Breast epithelium (tissue), 4 donors: ENCODE results near the gene NEMP1. TPM values are rescaled to one million over a fixed set of nuclear protein-coding genes. Genes with fewer than 3 reads are reported as not detected.

Source experiments
- DNase-seq, 2 donors: peaks; one replicate each; pipeline ENCODE4 v3.0.0-alpha.2; 2019; ENCODE audit warnings: low spot score in 2 of 2
- H3K27ac ChIP-seq, 2 donors: fragments of 200-600 bp; sonication (generic) in 1 of 2; one replicate each; pipeline ENCODE4 v1.5.1; 2016 to 2019; ENCODE audit warnings: mild to moderate bottlenecking in 1 of 2
- H3K27me3 ChIP-seq, 2 donors: fragments of 200-600 bp; sonication (generic) in 1 of 2; one replicate each; pipeline versions ENCODE4 v1.5.1 to v1.6.0; 2017 to 2019; ENCODE audit warnings: control low read depth in 1 of 2, mild to moderate bottlenecking in 1 of 2
- H3K36me3 ChIP-seq: fragments of 200-600 bp; one replicate; pipeline ENCODE4 v1.5.1; 2019
- H3K4me1 ChIP-seq, 2 donors: fragments of 200-600 bp; sonication (generic); one replicate each; pipeline ENCODE4 v1.5.1; 2016 to 2019; ENCODE audit warnings: control low read depth in 1 of 2
- H3K4me3 ChIP-seq, 3 donors: fragments of 200-600 bp; sonication (generic); 1 replicate in 2 of 3; 2 replicates in 1 of 3; pipeline ENCODE4 v1.5.1; 2016 to 2019; ENCODE audit warnings: mild to moderate bottlenecking in 3 of 3, moderate library complexity in 2 of 3
- H3K9me3 ChIP-seq, 2 donors: fragments of 200-600 bp; sonication (generic) in 1 of 2; one replicate each; pipeline ENCODE4 v1.5.1; 2016 to 2019; ENCODE audit warnings: control low read depth in 1 of 2
- CTCF ChIP-seq, 3 donors: fragments of 450-650 bp; IDR thresholded peaks; one replicate each; pipeline ENCODE4 v1.5.1; 2016 to 2017; ENCODE audit warnings: antibody characterized with exemption in 3 of 3, mild to moderate bottlenecking in 3 of 3, moderate library complexity in 3 of 3
- POLR2A ChIP-seq: fragments of 450-650 bp; IDR thresholded peaks from one replicate; pipeline ENCODE4 v1.6.1; 2016; ENCODE audit warnings: antibody characterized with exemption, mild to moderate bottlenecking, moderate library complexity
- POLR2AphosphoS5 ChIP-seq, 3 donors: sonication (generic); formaldehyde crosslinking; IDR thresholded peaks; one replicate each; pipeline ENCODE4 v1.6.1; 2017; ENCODE audit warnings: antibody characterized with exemption in 3 of 3
- intact Hi-C: fragments of 100-400 bp; cut with DNase I; formaldehyde crosslinking; loops from one replicate; pipeline ENCODE4 v1.15.1; 2023; ENCODE audit warnings: low total_unique reads
- total RNA-seq, 3 donors: library from RNA; depleted of rRNA; stranded (reverse); fragments of >200 nt; gene quantifications; one replicate each; pipeline ENCODE4 v1.1.0, GENCODE V29; 2016

The NEMP1 gene
- total RNA-seq, 3 donors from 2014 or later: 6.9 to 13.3 (median 10.9) TPM

GRCh38 chr12:57051011-57051410, 27.6 kb downstream of the NEMP1 start:
- Histone ChIP-seq H3K4me3 (no peak overlapping the region), H3K4me1 (no peaks in the 10 kb centered on the region), H3K27ac (no peak overlapping the region), H3K27me3 (no peaks in the 10 kb centered on the region), H3K36me3 (no peaks in the 10 kb centered on the region), H3K9me3 (no peaks in the 10 kb centered on the region)
- TF ChIP-seq POLR2AphosphoS5 (IDR thresholded peaks at IDR 0.05) (no peak), CTCF (IDR thresholded peaks at IDR 0.05) (no peak), POLR2A (no peak)
- no peak for DNase-seq
- intact Hi-C loops: no loop called here

GRCh38 chr12:57049890-57050289, 28.7 kb downstream of the NEMP1 start, which contains the start of gene MYO1A:
Gene MYO1A, minus strand, starts transcription at chr12:57050129. Its CDS starts 1,806 bp downstream, at chr12:57048323.
- H3K27ac ChIP-seq: no peak within 1 kb of the TSS
- intact Hi-C loops: no loop called here
- no peaks in the 10 kb centered on the region for H3K4me1 ChIP-seq
- no peaks in the 10 kb centered on the region for H3K36me3 ChIP-seq
- no peaks in the 10 kb centered on the region for H3K9me3 ChIP-seq
- no peaks in the 10 kb centered on the region for H3K27me3 ChIP-seq
- H3K4me3 ChIP-seq: no peak within 1 kb of the TSS
- DNase-seq: no peak
- TF ChIP-seq CTCF (IDR thresholded peaks at IDR 0.05) (no peak), POLR2AphosphoS5 (IDR thresholded peaks at IDR 0.05) (no peak), POLR2A (no peak)

GRCh38 chr12:57049119-57049446, 29.5 kb downstream of the NEMP1 start:
- H3K4me3 ChIP-seq: no peak overlapping the region
- intact Hi-C loops: no loop called here
- H3K27ac ChIP-seq: no peak overlapping the region
- H3K36me3 ChIP-seq: no peaks in the 10 kb centered on the region
- H3K9me3 ChIP-seq: no peaks in the 10 kb centered on the region
- no peaks in the 10 kb centered on the region for H3K27me3 ChIP-seq
- no peak for DNase-seq
- H3K4me1 ChIP-seq: no peaks in the 10 kb centered on the region
- TF ChIP-seq POLR2A: no peak
- no peak for TF ChIP-seq CTCF (IDR thresholded peaks at IDR 0.05)
- no peak for TF ChIP-seq POLR2AphosphoS5 (IDR thresholded peaks at IDR 0.05)

GRCh38 chr12:57048423-57049118, 30.0 kb downstream of the NEMP1 start:
- Histone ChIP-seq H3K36me3 (no peaks in the 10 kb centered on the region), H3K27ac (no peak overlapping the region), H3K27me3 (no peaks in the 10 kb centered on the region), H3K4me3 (no peak overlapping the region), H3K9me3 (no peaks in the 10 kb centered on the region), H3K4me1 (no peaks in the 10 kb centered on the region)
- no peak for TF ChIP-seq POLR2A
- TF ChIP-seq CTCF (IDR thresholded peaks at IDR 0.05): no peak
- no peak for TF ChIP-seq POLR2AphosphoS5 (IDR thresholded peaks at IDR 0.05)
- no peak for DNase-seq
- intact Hi-C loops: no loop called here

- H3K4me1 ChIP-seq: no peaks in the 10 kb centered on the region
- H3K4me3 ChIP-seq: no peak overlapping the region
- intact Hi-C loops: no loop called here
- no peaks in the 10 kb centered on the region for H3K27me3 ChIP-seq
- no peak for DNase-seq
- H3K9me3 ChIP-seq: no peaks in the 10 kb centered on the region
- no peaks in the 10 kb centered on the region for H3K36me3 ChIP-seq
- no peak overlapping the region for H3K27ac ChIP-seq
- TF ChIP-seq POLR2A: no peak
- no peak for TF ChIP-seq POLR2AphosphoS5 (IDR thresholded peaks at IDR 0.05)
- TF ChIP-seq CTCF (IDR thresholded peaks at IDR 0.05): no peak
These were observed 30.6 kb downstream of the NEMP1 start for GRCh38 chr12:57047981-57048380.
